NT2/D1 (cell line): Measurements from ENCODE around the gene CAMTA1.

Experiments used
- YY1 ChIP-seq: IDR thresholded peaks from 2 replicates; pipeline ENCODE4 v1.6.1; 2011; ENCODE audit not compliant: insufficient read length, insufficient read depth
- ZNF274 ChIP-seq: IDR thresholded peaks from 2 replicates; pipeline ENCODE4 v1.6.1; 2011; ENCODE audit warnings: mild to moderate bottlenecking, low read depth, low read length

- no peak for TF ChIP-seq YY1
- TF ChIP-seq ZNF274, result no peak
Observed at GRCh38 chr1:6984986-6985385, 199.7 kb downstream of the CAMTA1 start.
